ENCODE measurements around the gene SRRT. TPM values are rescaled to one million over a fixed set of nuclear protein-coding genes. Genes with fewer than 3 reads are reported as not detected.

Gene SRRT
- total and polyA plus RNA-seq, 4 donors, result 27.2 to 45.0 (median 30.3) TPM

DNA sequence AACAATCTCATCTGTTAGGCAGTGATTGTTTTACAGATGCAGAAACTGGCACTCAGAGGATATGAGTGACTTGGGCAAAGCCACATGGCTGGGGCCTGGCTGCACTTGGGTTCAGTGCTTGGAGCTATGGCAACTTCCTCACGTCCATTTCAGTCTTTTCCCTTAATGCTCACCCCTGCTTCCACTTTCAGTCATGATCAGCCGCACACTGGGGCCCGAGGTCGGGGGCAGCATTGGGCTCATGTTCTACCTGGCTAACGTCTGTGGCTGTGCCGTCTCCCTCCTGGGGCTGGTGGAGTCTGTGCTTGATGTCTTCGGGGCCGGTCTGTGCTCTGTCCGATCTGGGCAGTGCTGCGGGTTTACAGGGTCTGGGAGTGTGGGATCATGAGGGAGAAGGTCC lies 19.4 kb upstream of the SRRT start:
- H3K9me3 ChIP-seq (ENCODE audit: control insufficient read depth in 4 of 4, low read length in 3 of 4), result no peaks in the 10 kb centered on the region
- WGBS, result 97% methylated on average over 10 of the region's 10 CpGs
- no peak overlapping the region for H3K4me3 ChIP-seq (ENCODE audit: low read depth in 1 of 3, low read length in 3 of 3)
- no peak for DNase-seq (ENCODE audit: low spot score)
- TF ChIP-seq FOXA2 (IDR thresholded peaks at IDR 0.05), result no peak
- no peak for TF ChIP-seq YY1 (IDR thresholded peaks at IDR 0.05)
- no peak for TF ChIP-seq SP1 (IDR thresholded peaks at IDR 0.05)
- TF ChIP-seq CTCF (IDR thresholded peaks at IDR 0.05; ENCODE audit: low read depth, low read length, missing input control), result no peak
- TF ChIP-seq HNF4G (IDR thresholded peaks at IDR 0.05), result no peak
- TF ChIP-seq ZBTB33 (IDR thresholded peaks at IDR 0.05), result no peak
- TF ChIP-seq ATF3 (IDR thresholded peaks at IDR 0.05), result no peak
- no peak for TF ChIP-seq TAF1 (conservative IDR thresholded peaks at IDR 0.05)
- TF ChIP-seq FOXA1 (IDR thresholded peaks at IDR 0.05), result no peak
- H3K36me3 ChIP-seq (ENCODE audit: control insufficient read depth in 4 of 4, insufficient read depth in 3 of 4, low read depth in 1 of 4, low read length in 3 of 4), result peaks cover 0 to 3% (median under 1%) of the 10 kb centered on the region in 4 donors
- H3K27ac ChIP-seq (ENCODE audit: low read depth in 1 of 2, low read length in 2 of 2), result no peak overlapping the region
- no peaks in the 10 kb centered on the region for H3K27me3 ChIP-seq (ENCODE audit: control insufficient read depth in 4 of 4, insufficient read depth in 4 of 4, low read length in 3 of 4)
- peaks cover 7 to 17% (median 11%) of the 10 kb centered on the region in 4 donors for H3K4me1 ChIP-seq (ENCODE audit: control insufficient read depth in 4 of 4, insufficient read depth in 4 of 4, low read length in 3 of 4)
- H3K9ac ChIP-seq (ENCODE audit: low read depth in 1 of 2, low read length in 2 of 2), result no peak overlapping the region

DNA sequence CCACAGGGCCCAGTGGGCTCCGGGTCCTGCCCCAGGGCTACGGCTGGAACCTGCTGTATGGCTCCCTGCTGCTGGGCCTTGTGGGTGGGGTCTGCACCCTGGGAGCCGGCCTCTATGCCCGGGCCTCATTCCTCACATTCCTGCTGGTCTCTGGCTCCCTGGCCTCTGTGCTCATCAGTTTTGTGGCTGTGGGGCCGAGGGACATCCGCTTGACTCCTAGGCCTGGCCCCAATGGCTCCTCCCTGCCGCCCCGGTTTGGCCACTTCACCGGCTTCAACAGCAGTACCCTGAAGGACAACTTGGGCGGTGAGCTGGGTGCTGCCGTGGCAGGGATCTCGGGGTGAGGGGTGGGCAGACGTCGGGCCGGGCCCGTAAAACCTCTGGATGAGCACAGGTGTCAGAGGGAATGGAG lies 18.0 kb upstream of the SRRT start:
- H3K9me3 ChIP-seq (ENCODE audit: control insufficient read depth in 4 of 4, low read length in 3 of 4), result no peaks in the 10 kb centered on the region
- no peak overlapping the region for H3K4me3 ChIP-seq (ENCODE audit: low read depth in 1 of 3, low read length in 3 of 3)
- H3K36me3 ChIP-seq (ENCODE audit: control insufficient read depth in 4 of 4, insufficient read depth in 3 of 4, low read depth in 1 of 4, low read length in 3 of 4), result peaks cover 0 to 3% (median 2%) of the 10 kb centered on the region in 4 donors
- H3K27ac ChIP-seq (ENCODE audit: low read depth in 1 of 2, low read length in 2 of 2), result no peak overlapping the region
- H3K9ac ChIP-seq (ENCODE audit: low read depth in 1 of 2, low read length in 2 of 2), result no peak overlapping the region
- 93% methylated on average over 16 of the region's 16 CpGs for WGBS
- no peak for TF ChIP-seq GABPA (IDR thresholded peaks at IDR 0.05 in 1 of 2, conservative IDR thresholded peaks at IDR 0.05 in 1 of 2)
- peaks cover 7 to 14% (median 11%) of the 10 kb centered on the region in 4 donors for H3K4me1 ChIP-seq (ENCODE audit: control insufficient read depth in 4 of 4, insufficient read depth in 4 of 4, low read length in 3 of 4)
- no peak for DNase-seq (ENCODE audit: low spot score)
- no peaks in the 10 kb centered on the region for H3K27me3 ChIP-seq (ENCODE audit: control insufficient read depth in 4 of 4, insufficient read depth in 4 of 4, low read length in 3 of 4)

GRCh38 chr7:100859856-100860255 lies 15.0 kb upstream of the SRRT start:
- 83% methylated on average over 15 of the region's 15 CpGs for WGBS

More at GRCh38 chr7:100859856-100860255, 15.0 kb upstream of the SRRT start:
- no peak overlapping the region for H3K4me3 ChIP-seq (ENCODE audit: low read depth in 1 of 3, low read length in 3 of 3)
- TF ChIP-seq EGR1 (IDR thresholded peaks at IDR 0.05; ENCODE audit: low read depth in 2 of 2) (no peak), JUND (IDR thresholded peaks at IDR 0.05) (no peak), YY1 (IDR thresholded peaks at IDR 0.05) (no peak), REST (IDR thresholded peaks at IDR 0.05) (no peak), GABPA (IDR thresholded peaks at IDR 0.05 in 1 of 2, conservative IDR thresholded peaks at IDR 0.05 in 1 of 2) (no peak), SP1 (IDR thresholded peaks at IDR 0.05) (no peak), ZBTB33 (IDR thresholded peaks at IDR 0.05) (no peak)
- H3K9ac ChIP-seq (ENCODE audit: low read depth in 1 of 2, low read length in 2 of 2), result no peak overlapping the region
- DNase-seq (ENCODE audit: low spot score), result no peak
- H3K4me1 ChIP-seq (ENCODE audit: control insufficient read depth in 4 of 4, insufficient read depth in 4 of 4, low read length in 3 of 4), result peaks cover 5 to 15% (median 11%) of the 10 kb centered on the region in 4 donors
- H3K36me3 ChIP-seq (ENCODE audit: control insufficient read depth in 4 of 4, insufficient read depth in 3 of 4, low read depth in 1 of 4, low read length in 3 of 4), result peaks cover 0 to 3% (median 2%) of the 10 kb centered on the region in 4 donors
- H3K27ac ChIP-seq (ENCODE audit: low read depth in 1 of 2, low read length in 2 of 2), result no peak overlapping the region
- no peaks in the 10 kb centered on the region for H3K9me3 ChIP-seq (ENCODE audit: control insufficient read depth in 4 of 4, low read length in 3 of 4)
- H3K27me3 ChIP-seq (ENCODE audit: control insufficient read depth in 4 of 4, insufficient read depth in 4 of 4, low read length in 3 of 4), result no peaks in the 10 kb centered on the region

All from liver (tissue), 9 donors.